Calu3 (cell line): ENCODE results near the gene MRO. TPM values are rescaled to one million over a fixed set of nuclear protein-coding genes. Genes with fewer than 3 reads are reported as not detected.

Experiments used
- Bru-seq: library from RNA; stranded (reverse); fragments of 400-500 nt; gene quantifications from one replicate; lab custom pipeline; 2021; lab: Mats Ljungman, UMichigan
- BruChase-seq, 2 experiments: library from RNA; stranded (reverse); fragments of 400-500 nt; gene quantifications; one replicate each; lab custom pipeline; 2021; lab: Mats Ljungman, UMichigan
- BruUV-seq: library from RNA; stranded (reverse); fragments of 400-500 nt; replicated peaks from 2 replicates; lab custom pipeline; 2021; lab: Mats Ljungman, UMichigan
- CTCF ChIA-PET: fragments of 300-600 bp; sonication (Branson Sonifier 250); formaldehyde crosslinking; loops from one replicate; lab custom pipeline; 2022; ENCODE audit warnings: antibody characterized with exemption; lab: Charles Lee
- DNase-seq: peaks from one replicate; pipeline ENCODE4 v3.0.0; 2022
- H3K27ac Mint-ChIP-seq: one replicate; pipeline ENCODE4 v1.8.0; 2022; ENCODE audit warnings: mixed read lengths; ENCODE audit not compliant: unreplicated experiment
- H3K27me3 Mint-ChIP-seq: one replicate; pipeline ENCODE4 v1.8.0; 2022; ENCODE audit warnings: mixed read lengths; ENCODE audit not compliant: unreplicated experiment
- H3K36me3 Mint-ChIP-seq: one replicate; pipeline ENCODE4 v1.8.0; 2022; ENCODE audit warnings: mild to moderate bottlenecking, moderate library complexity, mixed read lengths; ENCODE audit not compliant: insufficient read depth, unreplicated experiment
- H3K4me1 Mint-ChIP-seq: one replicate; pipeline ENCODE4 v1.8.0; 2022; ENCODE audit warnings: mild to moderate bottlenecking, low read depth, mixed read lengths; ENCODE audit not compliant: unreplicated experiment
- H3K4me3 Mint-ChIP-seq: one replicate; pipeline ENCODE4 v1.8.0; 2022; ENCODE audit warnings: mild to moderate bottlenecking, low read depth, moderate library complexity, mixed read lengths; ENCODE audit not compliant: unreplicated experiment
- H3K9me3 Mint-ChIP-seq: one replicate; pipeline ENCODE4 v1.8.0; 2022; ENCODE audit warnings: low read depth, mixed read lengths; ENCODE audit not compliant: unreplicated experiment
- intact Hi-C: fragments of 100-400 bp; cut with micrococcal nuclease; formaldehyde crosslinking; loops from one replicate; pipeline ENCODE4 v1.10.0; 2022; ENCODE audit not compliant: unreplicated experiment
- long read RNA-seq: library from polyadenylated mRNA; stranded (forward); transcript quantifications from one replicate; pipeline ENCODE4 v2.0.0, GENCODE V29; 2022
- total RNA-seq: library from RNA; stranded (reverse); gene quantifications from 2 replicates; pipeline ENCODE4 v1.2.3, GENCODE V29; 2022
- TF ChIP-seq, protein P1 (sequence below): fragments of 200-600 bp; IDR thresholded peaks from one replicate; pipeline ENCODE4 v1.8.0; 2022; ENCODE audit warnings: antibody characterized with exemption; ENCODE audit not compliant: unreplicated experiment

The MRO gene
- total RNA-seq (not detected in 2 replicates), Bru-seq, nascent RNA (not detected), BruChase-seq, experiment 1, labeled RNA remaining after a 6-hour chase (percentile 3 among the genes with signal in this experiment), BruChase-seq, experiment 2, labeled RNA remaining after a 2-hour chase (not detected)
- long read RNA-seq, partial matches to known transcripts = 0 of 1 reads
- long read RNA-seq, other reads (novel, unspliced or antisense) = 1 of 1 reads

DNA sequence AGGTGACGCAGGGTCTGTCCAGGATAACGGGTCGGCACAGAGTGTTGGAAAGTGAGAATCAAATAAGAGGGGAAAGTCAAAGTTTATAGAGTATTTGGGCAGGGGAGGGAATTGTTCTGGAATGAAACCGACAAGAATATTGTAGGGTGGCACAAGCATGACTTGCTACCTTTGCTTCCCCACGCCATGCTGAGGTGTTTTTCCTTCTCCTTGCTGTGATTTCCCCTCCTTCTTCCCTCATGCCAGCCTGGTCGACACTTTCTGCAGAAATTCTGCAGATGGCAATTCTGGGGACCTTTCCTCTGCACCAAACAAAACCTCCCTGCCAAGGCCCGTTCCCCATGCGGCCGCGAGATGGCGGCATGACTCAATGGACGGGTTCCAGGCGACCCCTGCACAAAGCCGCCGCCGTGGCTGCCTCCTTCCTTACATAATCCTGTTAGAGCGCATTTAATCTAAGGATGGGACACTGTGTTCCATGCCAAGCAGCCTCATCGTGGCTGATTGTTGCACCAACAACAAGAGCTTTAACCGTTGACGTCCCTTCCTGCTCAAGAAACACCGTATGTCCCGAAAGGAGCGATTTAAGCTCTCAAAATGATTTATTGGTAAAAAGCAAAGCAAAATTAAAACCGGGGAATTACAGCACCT lies at the start of gene MRO:
TSS of gene MRO (minus strand) at position 289 of the 651 bp plus-strand sequence. CDS start 10,616 bp downstream, outside the sequence.
- intact Hi-C loops = loop anchor here (1.0 to 10.0 kb wide), 5 partner anchors 47 to 375 kb away; partner anchors contain the start of gene MEX3C
- BruUV-seq = no TSS peak
- DNase-seq = peak; percentile 87
- CTCF ChIA-PET = interaction anchor here (1.0 to 1.2 kb wide), 2 partner anchors 47 to 55 kb away, joined by 4 read pairs; no protein-coding TSS in a partner anchor
- Mint-ChIP-seq H3K9me3 (no peaks in the 10 kb centered on the region), H3K27ac (no peak within 1 kb of the TSS), H3K4me3 (no peak within 1 kb of the TSS), H3K27me3 (peaks cover 10% of the 10 kb centered on the region), H3K36me3 (no peaks in the 10 kb centered on the region), H3K4me1 (no peaks in the 10 kb centered on the region)
- TF ChIP-seq, protein P1, sequence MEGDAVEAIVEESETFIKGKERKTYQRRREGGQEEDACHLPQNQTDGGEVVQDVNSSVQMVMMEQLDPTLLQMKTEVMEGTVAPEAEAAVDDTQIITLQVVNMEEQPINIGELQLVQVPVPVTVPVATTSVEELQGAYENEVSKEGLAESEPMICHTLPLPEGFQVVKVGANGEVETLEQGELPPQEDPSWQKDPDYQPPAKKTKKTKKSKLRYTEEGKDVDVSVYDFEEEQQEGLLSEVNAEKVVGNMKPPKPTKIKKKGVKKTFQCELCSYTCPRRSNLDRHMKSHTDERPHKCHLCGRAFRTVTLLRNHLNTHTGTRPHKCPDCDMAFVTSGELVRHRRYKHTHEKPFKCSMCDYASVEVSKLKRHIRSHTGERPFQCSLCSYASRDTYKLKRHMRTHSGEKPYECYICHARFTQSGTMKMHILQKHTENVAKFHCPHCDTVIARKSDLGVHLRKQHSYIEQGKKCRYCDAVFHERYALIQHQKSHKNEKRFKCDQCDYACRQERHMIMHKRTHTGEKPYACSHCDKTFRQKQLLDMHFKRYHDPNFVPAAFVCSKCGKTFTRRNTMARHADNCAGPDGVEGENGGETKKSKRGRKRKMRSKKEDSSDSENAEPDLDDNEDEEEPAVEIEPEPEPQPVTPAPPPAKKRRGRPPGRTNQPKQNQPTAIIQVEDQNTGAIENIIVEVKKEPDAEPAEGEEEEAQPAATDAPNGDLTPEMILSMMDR = peak; percentile 84

DNA sequence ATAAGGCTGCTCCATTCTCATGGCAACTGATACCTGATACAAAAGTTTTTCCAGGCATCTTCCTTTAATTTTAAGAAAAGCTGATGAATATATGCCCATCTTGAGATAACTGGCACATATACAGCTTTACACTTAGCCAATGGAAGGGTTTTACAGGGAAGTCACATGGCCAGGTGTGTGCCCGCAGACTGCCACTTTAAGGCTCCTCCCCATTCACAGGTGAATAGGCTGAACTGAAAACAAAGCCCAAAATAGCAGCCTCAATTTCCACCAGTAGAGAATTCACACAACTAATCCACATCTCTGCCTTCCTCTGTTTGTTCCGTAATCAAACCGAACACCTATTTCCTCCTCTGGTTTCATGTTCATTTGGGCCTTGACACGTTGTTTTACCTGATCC lies 49.3 kb upstream of the MRO start:
- Mint-ChIP-seq H3K4me1 (peaks cover 16% of the 10 kb centered on the region), H3K36me3 (no peaks in the 10 kb centered on the region), H3K27me3 (no peaks in the 10 kb centered on the region), H3K4me3 (no peak overlapping the region), H3K9me3 (no peaks in the 10 kb centered on the region), H3K27ac (no peak overlapping the region)
- TF ChIP-seq, protein P1 = no peak
- no TSS peak for BruUV-seq
- CTCF ChIA-PET = no interaction called here
- DNase-seq = no peak
- intact Hi-C loops = loop anchor here (2.0 kb wide), 1 partner anchor 14 kb away; no protein-coding TSS in a partner anchor

DNA sequence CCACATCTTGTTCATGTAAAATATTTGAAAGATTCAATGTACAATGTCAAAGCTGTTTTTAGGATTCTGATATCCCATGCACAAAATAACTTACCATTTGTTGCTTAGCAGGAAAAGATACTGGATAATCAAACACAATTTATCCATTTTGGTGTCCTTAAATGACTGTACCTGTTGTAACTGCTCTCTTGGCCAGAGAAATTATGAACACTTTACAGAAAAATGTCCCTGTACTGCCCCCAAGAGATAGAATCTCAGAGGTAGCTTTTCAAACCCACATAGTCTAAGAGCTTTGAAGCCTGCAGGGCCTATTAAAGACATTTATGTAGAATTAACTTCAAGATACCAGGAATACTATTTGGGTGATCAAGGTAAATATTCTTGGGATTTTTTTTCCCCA lies 46.9 kb upstream of the MRO start:
- Mint-ChIP-seq H3K4me3 (no peak overlapping the region), H3K36me3 (no peaks in the 10 kb centered on the region), H3K4me1 (peaks cover 16% of the 10 kb centered on the region), H3K27me3 (no peaks in the 10 kb centered on the region), H3K27ac (no peak overlapping the region), H3K9me3 (no peaks in the 10 kb centered on the region)
- CTCF ChIA-PET = interaction anchor here (0.5 to 1.6 kb wide), 6 partner anchors 37 to 790 kb away, joined by 3 to 4 read pairs (median 4); partner anchors contain the start of gene MRO
- TF ChIP-seq, protein P1 = no peak
- DNase-seq = no peak
- BruUV-seq = no TSS peak
- intact Hi-C loops = loop anchor here (1.0 kb wide), 1 partner anchor 46 kb away; the partner anchor contains the start of gene MRO

DNA sequence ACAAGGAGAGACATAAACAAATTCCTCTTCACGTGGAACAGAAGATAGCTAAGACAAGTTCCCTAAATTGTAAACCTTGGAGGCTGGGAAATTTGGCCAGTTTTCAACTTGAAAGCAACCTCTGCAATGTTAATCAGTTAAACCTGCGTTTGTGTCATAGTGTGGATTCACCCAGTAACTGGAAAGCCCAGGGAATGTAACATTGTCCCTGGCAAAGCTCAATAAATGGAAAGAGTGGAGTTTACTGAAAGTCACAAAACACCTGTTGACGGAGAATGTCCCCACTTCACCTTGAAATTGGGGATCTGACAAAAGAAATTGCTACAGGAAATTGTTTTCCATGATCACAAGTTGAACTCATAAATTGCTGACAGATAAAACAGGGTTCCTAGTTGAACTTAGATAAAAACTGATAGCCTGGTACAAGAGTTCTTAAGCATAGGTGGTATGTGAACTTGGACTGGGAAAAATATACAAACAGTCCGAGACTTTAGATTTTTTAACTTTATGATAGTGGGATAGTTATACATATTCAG lies 44.1 kb upstream of the MRO start:
- no peaks in the 10 kb centered on the region for H3K4me1 Mint-ChIP-seq
- TF ChIP-seq, protein P1 = no peak
- H3K4me3 Mint-ChIP-seq = no peak overlapping the region
- no TSS peak for BruUV-seq
- no peak for DNase-seq
- no peak overlapping the region for H3K27ac Mint-ChIP-seq
- H3K27me3 Mint-ChIP-seq = no peaks in the 10 kb centered on the region
- no peaks in the 10 kb centered on the region for H3K36me3 Mint-ChIP-seq
- no peaks in the 10 kb centered on the region for H3K9me3 Mint-ChIP-seq
- CTCF ChIA-PET = no interaction called here
- intact Hi-C loops = no loop called here
